NCI-H526 treated with DMSO at 0.1 percent for 48 hours (cell line): ENCODE results near the gene ZNF569.
"Not testable (repeated sequence)": the region's sequence is repeated elsewhere in the genome, so short reads cannot be mapped to it uniquely, and the experiment has no call there.

Source experiments
- DNase-seq: peaks from one replicate; lab custom pipeline; 2025; lab: John Stamatoyannopoulos, UW

Gene ZNF569

GRCh38 chr19:37466798-37467607 is at the start of gene ZNF569:
ZNF569 (minus strand) TSS chr19:37467444; CDS start chr19:37444921, 22,523 bp downstream.
- DNase-seq = peak; percentile 92

- no peak for DNase-seq
These were observed 46.2 kb upstream of the ZNF569 start for GRCh38 chr19:37513397-37513796.

GRCh38 chr19:37511821-37512220 is 44.6 kb upstream of the ZNF569 start:
- DNase-seq = no peak

- no peak for DNase-seq
These were observed 43.9 kb upstream of the ZNF569 start for GRCh38 chr19:37511186-37511585.

GRCh38 chr19:37507167-37507464 is 39.9 kb upstream of the ZNF569 start:
- no peak for DNase-seq

GRCh38 chr19:37506387-37507166 is 39.3 kb upstream of the ZNF569 start, which contains the start of gene ZNF793:
ZNF793 (plus strand) TSS chr19:37506939; CDS start chr19:37523440, 16,501 bp downstream.
- DNase-seq = peak; percentile 73

GRCh38 chr19:37505958-37506386 is 38.7 kb upstream of the ZNF569 start:
- DNase-seq = peak; percentile 27

GRCh38 chr19:37492213-37492612 is 25.0 kb upstream of the ZNF569 start:
- no peak for DNase-seq

- DNase-seq = no peak
These were observed 17.3 kb upstream of the ZNF569 start for GRCh38 chr19:37484406-37485168.

GRCh38 chr19:37472165-37472564 is 4.9 kb upstream of the ZNF569 start:
- DNase-seq = no peak

- DNase-seq = no peak
These were observed 3.0 kb upstream of the ZNF569 start for GRCh38 chr19:37470216-37470615.

- DNase-seq = peak; percentile 77
These were observed 1.9 kb upstream of the ZNF569 start, which contains the start of gene ZNF570 for GRCh38 chr19:37468961-37469777. ZNF570 (plus strand) TSS chr19:37469356; CDS start chr19:37470355, 999 bp downstream.

- DNase-seq = no peak
These were observed 405 bp upstream of the ZNF569 start for GRCh38 chr19:37467608-37468090.

- no peak for DNase-seq
These were observed 907 bp downstream of the ZNF569 start for GRCh38 chr19:37466277-37466797.

GRCh38 chr19:37452500-37453245 is 14.6 kb downstream of the ZNF569 start:
- DNase-seq = no peak

- no peak for DNase-seq
These were observed 53.7 kb downstream of the ZNF569 start for GRCh38 chr19:37413313-37414084.

GRCh38 chr19:37412700-37413099 is 54.5 kb downstream of the ZNF569 start:
- DNase-seq = no peak

GRCh38 chr19:37406140-37406846 is 61.0 kb downstream of the ZNF569 start:
- DNase-seq = not testable (repeated sequence)

- DNase-seq = no peak
These were observed 63.8 kb downstream of the ZNF569 start for GRCh38 chr19:37403403-37403802.
